Raji (cell line): Measurements from ENCODE around the gene FBXO42.
A peak's percentile ranks its signal among the peaks of the same experiment; 100 is the strongest.

Experiments
- POLR2A ChIP-seq: IDR thresholded peaks from 2 replicates; pipeline ENCODE4 v1.6.1; 2011; ENCODE audit warnings: low read depth, low read length, control low read depth; ENCODE audit not compliant: insufficient read depth

FBXO42 gene

DNA sequence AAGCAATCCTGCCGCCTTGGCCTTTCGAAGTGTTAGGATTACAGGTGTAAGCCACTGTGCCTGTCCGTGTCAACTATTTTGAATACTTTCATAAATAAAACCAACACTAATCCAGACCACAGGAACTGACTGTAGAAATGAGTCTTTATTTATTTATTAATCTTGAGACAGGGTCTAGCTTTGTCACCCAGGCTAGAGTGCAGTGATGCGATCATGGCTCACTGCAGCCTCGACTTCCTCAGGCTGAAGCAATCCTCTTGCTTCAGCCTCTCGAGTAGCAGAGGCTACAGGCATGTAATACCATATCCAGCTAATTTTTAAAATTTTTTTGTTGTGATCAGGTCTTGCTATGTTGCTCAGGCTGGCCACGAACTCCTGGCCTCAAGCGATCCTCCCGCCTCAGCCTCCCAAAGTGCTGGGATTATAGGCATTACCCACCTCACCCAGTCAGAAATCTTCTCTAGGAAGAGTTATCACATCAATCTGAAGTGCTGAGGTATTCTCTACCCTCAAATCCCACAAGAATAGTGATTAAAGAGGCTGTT is 93.6 kb downstream of the FBXO42 start:
- no peak for TF ChIP-seq POLR2A

DNA sequence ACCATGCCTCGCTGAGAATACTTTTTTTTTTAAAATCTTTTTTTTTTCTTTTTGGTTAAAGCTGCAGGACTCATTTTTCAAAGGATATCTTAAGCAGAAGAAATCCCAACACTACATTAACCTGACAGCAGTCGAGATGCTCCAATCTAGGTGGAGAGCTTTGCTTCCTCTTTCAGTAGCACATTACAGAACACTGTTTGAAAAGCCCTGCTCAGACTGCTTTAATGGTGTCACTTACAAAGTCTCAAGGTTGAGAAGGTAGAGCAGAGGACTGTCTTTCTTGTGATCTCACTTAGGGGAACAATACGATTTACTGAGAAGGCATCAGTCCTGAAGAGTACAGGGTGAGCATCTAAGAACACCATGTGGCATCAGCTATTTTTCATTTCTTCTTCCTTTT is 94.3 kb downstream of the FBXO42 start:
- TF ChIP-seq POLR2A = no peak

DNA sequence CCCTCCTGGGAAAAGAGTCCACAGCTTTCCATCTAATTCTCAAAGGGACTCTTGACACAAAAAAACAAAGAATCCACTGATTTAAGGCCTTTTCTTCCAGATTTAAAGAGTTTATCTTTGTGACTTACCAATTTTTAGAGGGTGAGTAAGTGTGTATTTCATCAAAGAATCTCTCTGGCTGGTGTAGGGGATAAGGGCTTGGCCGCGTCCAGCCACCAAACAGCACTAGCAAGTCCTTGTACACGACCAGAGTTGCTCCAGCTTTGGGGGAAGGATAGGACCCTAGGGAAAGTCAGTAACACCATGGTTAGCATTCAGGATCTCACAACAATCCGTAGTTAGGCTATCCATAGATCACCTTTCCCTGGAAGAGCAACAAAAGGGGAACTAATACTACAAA is 95.8 kb downstream of the FBXO42 start:
- TF ChIP-seq POLR2A = no peak

DNA sequence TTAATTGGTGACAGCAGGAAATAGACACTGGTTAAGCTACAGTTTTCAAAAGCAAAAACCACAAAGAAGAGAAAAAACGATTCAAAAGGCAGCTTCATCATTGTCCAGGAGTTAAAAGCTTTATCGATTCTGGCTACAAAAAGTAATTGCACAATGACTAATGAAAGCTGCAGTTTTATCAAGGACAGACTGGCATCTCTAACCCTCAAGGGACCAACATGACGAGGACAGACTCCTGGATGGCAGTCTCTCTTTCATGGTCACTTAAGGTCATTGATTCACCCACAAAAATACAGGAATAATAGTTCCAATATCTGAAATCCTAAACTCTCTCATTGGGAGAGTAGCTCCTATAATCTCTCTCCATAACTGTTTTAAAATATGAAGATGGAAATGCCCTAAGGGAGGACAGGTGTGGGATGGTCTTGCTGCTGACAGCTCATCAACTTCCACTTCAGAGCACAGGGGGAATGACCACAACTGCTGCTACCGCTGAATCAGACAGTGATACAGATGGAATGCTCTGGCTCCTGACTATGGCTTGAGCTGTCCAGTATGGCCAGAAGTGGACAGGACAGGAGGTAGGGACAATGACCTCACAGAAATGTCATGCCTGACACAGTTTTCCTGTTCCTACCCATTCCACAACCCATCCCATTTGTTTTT is 97.9 kb downstream of the FBXO42 start:
- no peak for TF ChIP-seq POLR2A

DNA sequence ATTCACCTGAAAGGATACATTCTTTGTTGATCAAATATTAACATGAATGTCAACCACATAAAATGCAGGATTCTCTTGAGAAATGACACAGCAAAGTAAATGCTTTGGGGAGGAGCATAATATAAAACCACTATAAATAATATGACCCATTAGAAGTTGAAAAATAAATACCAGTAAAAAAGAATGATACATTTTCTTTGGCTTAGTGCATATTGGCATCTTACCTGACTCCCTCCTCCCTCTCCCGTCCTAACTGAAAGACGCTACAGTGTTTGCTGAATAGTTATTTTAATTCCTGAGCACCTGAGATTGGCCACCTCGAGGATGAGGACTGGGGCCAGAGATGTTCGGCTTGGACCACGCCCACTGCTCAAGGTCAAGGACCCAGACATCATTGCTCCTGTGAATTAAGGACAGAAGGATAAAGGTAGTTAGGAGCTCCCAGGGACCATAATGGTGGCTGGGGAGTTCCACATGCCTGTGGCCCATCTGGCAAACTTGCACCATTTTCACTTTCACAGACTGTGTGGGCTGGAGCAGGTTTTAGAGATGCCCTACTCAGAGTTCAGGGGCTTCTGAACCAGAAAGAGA is 98.9 kb downstream of the FBXO42 start:
- no peak for TF ChIP-seq POLR2A

DNA sequence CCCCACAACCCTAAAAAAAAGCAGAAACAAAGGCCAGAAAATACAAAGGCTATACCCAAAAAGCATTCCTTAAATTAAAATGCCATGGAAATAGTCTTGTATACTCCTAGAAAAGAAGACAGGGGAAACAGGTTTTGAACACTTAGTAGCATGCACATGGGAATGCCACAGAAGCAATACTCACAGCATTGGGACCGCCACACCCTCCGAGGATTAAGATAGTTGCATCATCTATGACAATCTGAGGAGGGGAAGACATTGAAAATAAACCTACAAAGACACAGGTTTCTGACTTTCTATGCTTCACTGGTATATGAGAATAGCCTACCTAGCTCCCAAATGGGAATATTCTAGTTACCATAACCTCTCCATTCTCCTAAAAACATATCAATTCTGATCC is 99.4 kb downstream of the FBXO42 start:
- TF ChIP-seq POLR2A = no peak

DNA sequence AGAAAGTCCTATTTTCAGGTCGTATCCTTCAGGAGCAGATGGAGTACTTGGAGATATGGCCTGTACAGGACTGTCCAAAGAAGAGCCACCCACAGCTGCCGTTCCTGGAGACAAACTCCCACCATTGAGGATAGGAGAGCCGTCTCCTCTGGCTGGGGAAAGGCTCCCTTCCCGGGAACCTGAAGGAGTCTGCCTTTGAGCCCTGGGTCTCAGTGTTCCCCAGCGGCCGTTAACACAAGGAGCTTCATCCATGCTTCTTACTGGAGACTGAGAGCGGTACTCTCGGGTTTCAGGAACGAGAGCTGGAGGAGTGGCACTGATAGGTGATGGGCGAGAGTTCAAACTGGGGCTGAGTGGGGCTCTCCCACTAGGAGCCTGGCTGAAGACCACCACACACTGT is 100.9 kb downstream of the FBXO42 start:
- TF ChIP-seq POLR2A = no peak

DNA sequence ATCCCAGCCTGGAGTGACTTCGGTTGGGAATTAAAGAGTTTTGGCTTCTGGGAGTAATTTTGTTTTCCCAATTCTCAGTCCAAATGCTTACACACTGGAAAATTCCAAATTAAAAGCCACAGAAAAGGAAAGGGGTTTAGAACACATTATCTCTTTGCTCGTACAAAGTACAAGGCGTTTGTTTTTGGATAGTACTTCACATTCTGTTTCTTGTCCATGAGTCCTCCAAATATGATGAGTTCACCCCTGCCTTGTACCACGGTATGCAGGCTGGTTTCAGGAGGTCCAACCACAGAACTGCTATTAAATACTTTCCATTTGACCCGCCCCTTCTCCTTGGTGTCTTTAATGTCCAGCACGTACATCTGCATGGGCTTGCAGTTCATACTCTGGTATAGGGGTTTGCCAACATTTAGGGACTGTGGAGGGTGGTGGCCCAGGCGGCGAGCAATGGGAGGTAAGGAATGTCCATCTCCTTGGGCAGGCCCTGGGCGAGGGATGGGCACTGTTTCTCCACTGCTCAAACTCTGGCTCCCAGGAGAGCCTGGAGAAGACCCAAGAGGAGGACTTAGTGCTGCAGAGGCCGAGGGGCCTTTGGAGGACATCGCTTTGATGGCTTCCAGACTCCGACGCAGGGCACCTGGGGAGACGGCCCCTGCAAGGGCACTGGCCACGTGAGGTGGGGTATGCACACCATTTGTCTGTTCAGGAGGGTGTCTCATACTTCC is 101.6 kb downstream of the FBXO42 start:
- TF ChIP-seq POLR2A = no peak

DNA sequence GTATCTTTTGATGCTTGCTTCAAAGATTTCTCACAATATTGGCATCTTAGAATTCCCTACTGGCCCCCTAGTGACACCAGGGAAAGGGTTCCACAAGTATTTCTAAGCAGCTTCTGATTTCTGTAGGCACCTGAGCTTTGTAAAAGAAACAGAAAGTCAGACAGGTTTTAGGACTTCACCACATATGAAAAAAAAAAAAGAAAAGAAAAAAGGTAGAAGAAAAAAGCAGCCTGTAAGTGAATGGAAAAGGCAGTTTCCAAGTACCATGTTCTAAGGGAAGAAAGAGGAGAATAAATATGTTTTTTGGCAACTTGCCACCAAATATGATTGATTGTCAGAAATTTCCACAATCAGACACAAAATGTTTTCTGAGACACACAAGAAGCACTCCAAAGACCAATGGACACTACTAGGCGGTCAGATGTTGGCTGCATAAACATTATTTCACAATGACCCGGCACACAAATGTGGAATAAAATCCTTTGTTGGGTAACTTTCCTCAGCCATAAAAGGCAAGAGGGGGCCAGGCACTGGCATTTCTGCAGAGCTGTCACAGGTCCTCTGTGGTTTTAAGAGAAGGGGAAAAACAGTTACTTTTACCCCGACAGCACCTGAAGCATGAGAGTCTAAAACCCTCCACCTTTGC is 102.6 kb downstream of the FBXO42 start:
- no peak for TF ChIP-seq POLR2A

DNA sequence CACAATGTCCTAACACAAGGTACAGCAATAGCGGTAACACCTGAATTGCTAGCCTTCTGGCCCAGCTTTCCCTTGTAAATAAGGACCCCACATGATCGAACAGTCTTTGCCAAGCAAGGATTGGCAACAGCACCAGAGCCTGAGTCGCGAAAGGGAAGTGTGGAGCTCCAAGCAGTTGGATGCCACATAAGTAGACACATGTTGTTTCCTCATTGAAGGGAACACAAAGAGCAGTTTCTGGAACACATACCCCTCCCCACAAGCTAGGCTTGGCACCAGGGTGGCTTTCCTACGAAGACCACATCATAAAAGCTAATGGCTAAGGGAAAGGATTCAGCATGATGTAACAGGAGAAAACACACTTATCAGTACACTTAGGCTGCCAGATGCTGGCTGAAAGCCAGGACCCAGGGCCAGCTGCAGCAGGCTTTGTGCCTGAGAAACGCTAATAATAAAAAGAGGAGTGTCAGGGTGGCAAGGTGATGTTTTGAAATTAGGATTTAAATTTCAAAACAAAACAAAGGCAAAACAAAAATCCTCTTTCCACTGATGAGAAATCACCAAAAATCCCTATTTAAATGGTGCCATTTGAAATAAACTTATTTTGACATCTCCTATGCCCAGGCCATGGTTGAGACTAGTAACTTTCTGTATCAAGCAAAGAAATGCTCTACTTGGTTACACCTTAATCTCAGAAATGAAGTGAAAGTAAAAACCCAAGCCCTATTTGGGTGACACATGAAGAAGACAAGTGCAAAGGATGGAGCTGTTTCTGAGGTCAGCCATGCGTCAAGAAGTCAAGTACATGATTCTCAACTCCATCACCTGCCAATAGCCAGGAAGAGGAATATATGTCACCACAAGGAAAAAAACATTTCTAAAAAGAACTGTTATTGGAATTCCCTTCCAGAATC is 103.4 kb downstream of the FBXO42 start:
- 0 out of 2 replicates have a peak, but pooled peaks have one; percentile 14 for TF ChIP-seq POLR2A

DNA sequence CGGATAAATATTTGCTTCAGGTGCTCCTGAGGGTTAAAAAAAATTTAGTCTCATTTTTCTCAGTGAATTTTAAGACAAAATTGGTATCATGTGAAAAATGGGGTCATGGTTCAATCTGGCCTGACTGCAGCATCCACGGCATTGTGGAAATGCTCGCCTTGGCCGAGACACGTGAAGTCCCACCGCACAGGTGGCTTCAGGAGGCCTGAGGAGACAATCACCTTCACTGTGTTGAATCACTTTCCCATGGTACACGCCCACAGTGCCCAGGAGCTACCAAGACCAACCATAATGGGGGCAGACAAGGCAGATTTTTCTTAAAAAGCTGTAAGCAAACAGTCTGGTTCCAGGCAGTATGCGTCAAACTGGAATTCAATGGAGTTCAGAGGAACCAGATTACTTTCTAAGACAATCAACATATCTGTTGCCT is 104.3 kb downstream of the FBXO42 start:
- no peak for TF ChIP-seq POLR2A

DNA sequence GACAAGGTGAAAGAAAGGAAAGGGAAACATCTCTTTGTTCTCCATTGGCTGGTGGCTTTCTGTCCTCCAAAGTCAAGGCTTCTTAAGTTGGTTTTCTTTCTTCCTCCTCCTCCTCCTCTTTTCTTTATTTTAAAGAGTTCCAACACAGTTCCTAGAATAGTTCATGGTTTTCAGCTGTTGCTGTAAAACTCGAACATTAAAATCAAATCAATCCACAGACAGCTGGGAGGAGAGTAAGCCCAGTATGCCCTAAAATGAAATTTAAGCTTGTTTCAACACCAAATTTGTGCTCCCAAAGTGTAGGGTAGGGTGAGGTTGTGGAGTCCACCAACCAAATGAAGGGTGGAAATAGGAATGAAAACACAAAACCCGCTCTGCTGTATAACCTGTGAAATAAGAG is 104.8 kb downstream of the FBXO42 start:
- no peak for TF ChIP-seq POLR2A

DNA sequence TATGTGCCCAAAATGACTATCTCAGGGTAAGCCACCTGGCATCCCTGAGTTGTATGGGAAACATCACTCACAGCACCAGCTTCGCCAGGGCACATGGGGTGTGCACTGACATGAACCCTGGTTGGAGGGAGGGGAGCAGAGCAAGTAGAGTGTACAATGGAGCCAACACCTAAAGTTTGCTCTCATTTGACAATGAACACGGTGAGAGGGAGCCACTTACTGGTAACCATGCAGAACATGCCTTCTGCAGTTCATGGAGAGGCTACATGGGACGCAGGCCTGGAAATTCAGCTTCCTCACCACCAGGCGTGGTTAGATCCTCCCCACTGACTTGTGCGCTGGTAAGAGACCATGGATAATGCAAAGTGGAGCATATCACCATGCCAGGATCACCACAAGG is 105.3 kb downstream of the FBXO42 start:
- TF ChIP-seq POLR2A = no peak

DNA sequence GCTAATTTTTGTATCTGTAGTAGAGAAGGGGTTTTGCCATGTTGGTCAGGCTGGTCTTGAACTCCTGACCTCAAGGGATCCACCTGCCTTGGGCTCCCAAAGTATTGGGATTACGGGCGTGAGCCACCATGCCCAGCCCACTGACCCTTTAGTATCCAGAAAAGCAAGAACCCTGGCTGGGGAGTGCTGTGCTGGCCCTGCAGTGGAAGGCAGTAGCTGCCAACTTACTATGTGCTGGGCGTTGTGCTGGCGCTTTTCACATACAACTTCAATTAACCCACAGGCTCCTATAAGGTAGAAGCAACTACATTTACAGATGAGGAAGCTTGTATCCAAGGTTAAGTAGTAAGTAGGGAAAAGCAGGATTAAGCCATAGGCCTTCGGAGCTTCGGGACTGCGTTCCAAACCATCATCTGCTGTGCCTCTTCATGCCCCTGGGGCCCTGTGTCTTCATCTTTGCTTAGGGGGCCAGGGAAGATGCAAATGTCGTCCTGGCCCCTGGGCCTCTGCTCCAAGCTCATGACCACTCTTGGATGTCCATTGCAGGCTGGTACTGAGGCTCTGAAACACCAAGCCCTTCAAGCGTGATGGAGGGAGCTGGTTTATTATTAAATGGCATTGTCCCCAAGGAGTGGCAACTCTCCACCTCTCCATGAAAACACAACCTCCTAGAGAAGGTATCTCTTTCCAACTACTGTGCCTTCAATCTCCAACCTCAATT is 106.6 kb downstream of the FBXO42 start:
- TF ChIP-seq POLR2A = no peak

DNA sequence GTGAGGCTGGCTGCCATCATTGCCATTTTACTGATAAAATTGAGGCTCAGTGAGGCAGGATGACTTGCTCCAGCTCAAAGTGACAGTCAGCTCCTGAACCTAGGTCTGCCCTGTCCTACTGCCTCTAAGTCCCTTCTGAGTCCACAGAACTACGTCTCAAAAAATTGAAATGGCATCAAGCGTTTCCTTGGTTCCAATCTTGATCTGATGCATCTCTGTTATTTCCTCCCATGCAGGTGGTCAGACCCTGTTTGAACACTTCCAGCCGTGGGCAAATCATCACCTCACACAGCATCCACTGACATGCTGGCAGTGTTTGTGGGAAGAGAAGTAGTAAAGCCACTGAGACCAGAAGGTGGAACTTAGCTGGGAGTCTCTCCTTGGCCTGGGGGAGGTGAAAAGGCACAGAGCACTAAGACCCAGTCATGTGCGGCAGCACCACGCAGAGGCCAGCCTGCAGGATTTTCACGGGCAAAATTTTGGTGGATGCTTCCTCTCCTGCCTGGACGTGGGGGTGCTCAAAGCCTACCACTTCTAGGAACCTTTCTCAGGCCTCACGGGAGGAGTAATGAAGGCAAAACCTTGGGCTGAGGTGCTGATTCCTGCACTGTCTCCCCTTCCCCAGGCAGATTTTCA is 107.5 kb downstream of the FBXO42 start:
- no peak for TF ChIP-seq POLR2A
